AG04449 (cell line): ENCODE measurements around the gene DSN1.
A peak's percentile ranks its signal among the peaks of the same experiment; 100 is the strongest.

Experiments
- CTCF ChIA-PET: fragments of 350-600 bp; formaldehyde crosslinking; extraction: SDS; loops from one replicate; lab custom pipeline; 2021; ENCODE audit warnings: antibody characterized with exemption; lab: Yijun Ruan, JAX
- POLR2A ChIA-PET: fragments of 400-600, 350-600 bp; formaldehyde crosslinking; extraction: SDS; loops from one replicate; lab custom pipeline; 2020; ENCODE audit warnings: antibody characterized with exemption, inconsistent platforms; lab: Yijun Ruan, JAX
- DNase-seq: peaks from one replicate; pipeline ENCODE4 v3.0.0-alpha.2; 2010; ENCODE audit warnings: low read depth, low spot score
- H3K4me3 ChIP-seq: 2 replicates; pipeline ENCODE4 v1.5.1; 2011; ENCODE audit warnings: low read depth, mild to moderate bottlenecking, control low read depth, low read length
- CTCF ChIP-seq: IDR thresholded peaks from one replicate; pipeline ENCODE4 v1.5.1; 2011; ENCODE audit warnings: mild to moderate bottlenecking, moderate library complexity, low read length, control low read depth, inconsistent platforms; ENCODE audit not compliant: insufficient read depth; ENCODE audit errors: missing control alignments

Gene DSN1

GRCh38 chr20:36745927-36746659, 27.5 kb downstream of the DSN1 start, which contains the start of gene NDRG3:
TSS of gene NDRG3 (minus strand) at chr20:36746090. CDS start at chr20:36721735, 24,355 bp downstream.
- ChIA-PET POLR2A (interaction anchor here (0.6 to 1.2 kb wide), 3 partner anchors 9 to 34 kb away, joined by 3 read pairs; partner anchors contain the start of gene DSN1), CTCF (interaction anchor here (0.7 to 5.1 kb wide), 8 partner anchors 9 to 175 kb away, joined by 3 to 37 read pairs (median 5); no protein-coding TSS in a partner anchor)
- peak; percentile 33 for DNase-seq
- H3K4me3 ChIP-seq, result peak within 1 kb of the TSS; percentile 76
- no peak for TF ChIP-seq CTCF

GRCh38 chr20:36745234-36745926, 28.2 kb downstream of the DSN1 start:
- TF ChIP-seq CTCF, result peak; percentile 26
- CTCF ChIA-PET, result interaction anchor here (0.8 to 5.1 kb wide), 8 partner anchors 10 to 176 kb away, joined by 3 to 37 read pairs (median 4); no protein-coding TSS in a partner anchor
- no peak for DNase-seq
- POLR2A ChIA-PET, result interaction anchor here (1.2 kb wide), 1 partner anchor 28 kb away, joined by 3 read pairs; the partner anchor contains the start of gene DSN1
- peak overlapping the region; percentile 76 for H3K4me3 ChIP-seq

- TF ChIP-seq CTCF, result no peak
- peak; percentile 2 for DNase-seq
- peak overlapping the region; percentile 76 for H3K4me3 ChIP-seq
- CTCF ChIA-PET, result interaction anchor here (0.8 to 5.1 kb wide), 5 partner anchors 10 to 132 kb away, joined by 3 to 37 read pairs (median 4); no protein-coding TSS in a partner anchor
- POLR2A ChIA-PET, result no interaction called here
Observed at GRCh38 chr20:36744764-36745191, 28.8 kb downstream of the DSN1 start.

GRCh38 chr20:36744243-36744642, 29.3 kb downstream of the DSN1 start:
- CTCF ChIA-PET, result interaction anchor here (1.1 to 5.1 kb wide), 4 partner anchors 9 to 131 kb away, joined by 3 to 37 read pairs (median 16); no protein-coding TSS in a partner anchor
- no peak for TF ChIP-seq CTCF
- no peak overlapping the region; the same call in 1 of the 2 replicates for H3K4me3 ChIP-seq
- DNase-seq, result no peak
- POLR2A ChIA-PET, result no interaction called here

DNA sequence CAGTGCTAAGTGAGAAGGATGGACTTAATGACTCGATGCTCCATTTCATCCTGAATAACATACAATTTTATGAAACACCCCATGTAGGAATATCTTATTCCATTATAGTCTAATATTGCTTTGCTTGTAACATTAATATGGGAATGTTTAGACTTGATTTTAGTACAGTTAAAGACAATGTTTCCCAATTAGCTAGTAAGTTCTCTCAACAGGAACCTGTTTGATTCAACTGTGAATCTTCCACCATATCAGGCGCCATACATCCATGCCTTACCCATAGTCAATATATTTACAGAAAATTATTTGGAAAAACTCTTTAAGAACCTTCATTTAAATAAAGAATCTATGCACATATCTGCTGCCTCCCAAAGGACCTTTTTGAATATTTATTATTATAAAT, 31.0 kb downstream of the DSN1 start:
- ChIA-PET CTCF (interaction anchor here (1.0 to 2.6 kb wide), 2 partner anchors 13 to 137 kb away, joined by 3 to 16 read pairs; partner anchors contain the start of gene RAB5IF), POLR2A (no interaction called here)
- no peak for DNase-seq
- H3K4me3 ChIP-seq, result no peak overlapping the region
- TF ChIP-seq CTCF, result no peak
